H1 (cell line): ENCODE data around the gene CACFD1. TPM values are rescaled to one million over a fixed set of nuclear protein-coding genes. Genes with fewer than 3 reads are reported as not detected.

Source experiments
- CTCF ChIA-PET: fragments of 300-600 bp; sonication (Branson Sonifier 250); formaldehyde crosslinking; loops from one replicate; lab custom pipeline; 2021; ENCODE audit not compliant: partially characterized antibody; lab: Charles Lee
- POLR2A ChIA-PET: fragments of 300-600 bp; sonication (Branson Sonifier 250); formaldehyde crosslinking; loops from one replicate; lab custom pipeline; 2021; ENCODE audit warnings: inconsistent platforms; ENCODE audit not compliant: partially characterized antibody; lab: Charles Lee
- DNase-seq, 2 experiments: peaks; one replicate each; pipeline versions ENCODE4 v3.0.0 to v3.0.0-alpha.2; 2010 to 2022; ENCODE audit warnings: low spot score in 2 of 2, low read depth in 1 of 2, mixed read lengths in 1 of 2
- FAIRE-seq: peaks from 2 replicates; lab custom pipeline; 2011; peaks lifted over from hg19 to GRCh38; lab: Jason Lieb, UNC
- H2AFZ ChIP-seq: 2 replicates; pipeline ENCODE4 v1.8.1; 2012; ENCODE audit warnings: low read length, inconsistent platforms
- H2AK5ac ChIP-seq: 2 replicates; pipeline ENCODE4 v1.6.1; 2013; ENCODE audit warnings: low read depth, low read length
- H2BK120ac ChIP-seq: replicated peaks from 2 replicates; pipeline ENCODE3; 2013; ENCODE audit warnings: low read depth, low read length, inconsistent platforms
- H2BK12ac ChIP-seq: 2 replicates; pipeline ENCODE4 v1.6.1; 2013; ENCODE audit warnings: low read depth, low read length
- H2BK15ac ChIP-seq: 2 replicates; pipeline ENCODE4 v1.6.1; 2013; ENCODE audit warnings: low read length
- H2BK20ac ChIP-seq: 2 replicates; pipeline ENCODE4 v1.6.1; 2013; ENCODE audit warnings: low read length
- H2BK5ac ChIP-seq: 2 replicates; pipeline ENCODE4 v1.6.1; 2013; ENCODE audit warnings: low read depth, low read length
- H3K14ac ChIP-seq: 2 replicates; pipeline ENCODE4 v1.6.1; 2013; ENCODE audit warnings: inconsistent platforms; ENCODE audit not compliant: insufficient read length
- H3K18ac ChIP-seq: 2 replicates; pipeline ENCODE4 v1.6.1; 2013; ENCODE audit warnings: low read length; ENCODE audit errors: extremely low read depth
- H3K23ac ChIP-seq: 2 replicates; pipeline ENCODE4 v1.6.1; 2013; ENCODE audit warnings: inconsistent platforms; ENCODE audit not compliant: insufficient read length
- H3K23me2 ChIP-seq: 2 replicates; pipeline ENCODE4 v1.6.1; 2013; ENCODE audit warnings: low read depth, low read length
- H3K27ac ChIP-seq: 2 replicates; pipeline ENCODE4 v1.6.1; 2011; ENCODE audit warnings: low read depth, low read length, inconsistent platforms
- H3K27me3 ChIP-seq, 4 experiments: replicated peaks in 1 of 4; 1 replicate in 1 of 4; 2 replicates in 3 of 4; pipeline versions ENCODE4 v1.6.1 to v1.8.1; 2011 to 2013; ENCODE audit warnings: low read length in 3 of 4, mild to moderate bottlenecking in 3 of 4, inconsistent platforms in 2 of 4, mixed read lengths in 2 of 4, moderate library complexity in 1 of 4; ENCODE audit not compliant: control insufficient read depth in 3 of 4, insufficient read depth in 3 of 4; ENCODE audit errors: extremely low read depth in 1 of 4
- H3K36me3 ChIP-seq, 4 experiments: 2 replicates each; pipeline versions ENCODE4 v1.6.1 to v1.8.1; 2011 to 2013; ENCODE audit warnings: mild to moderate bottlenecking in 4 of 4, low read length in 3 of 4, moderate library complexity in 2 of 4, control low read depth in 1 of 4, inconsistent platforms in 1 of 4; ENCODE audit not compliant: insufficient read depth in 4 of 4, control insufficient read depth in 2 of 4
- H3K4ac ChIP-seq: replicated peaks from 2 replicates; pipeline ENCODE3; 2013; ENCODE audit warnings: low read length, low read depth, mixed read lengths, inconsistent platforms; ENCODE audit not compliant: insufficient read length
- H3K4me1 ChIP-seq, 4 experiments: replicated peaks in 1 of 4; 1 replicate in 1 of 4; 2 replicates in 3 of 4; pipeline versions ENCODE4 v1.6.1 to v1.8.1; 2011 to 2013; ENCODE audit warnings: low read length in 3 of 4, inconsistent platforms in 2 of 4, mixed read lengths in 1 of 4; ENCODE audit not compliant: insufficient read depth in 4 of 4, control insufficient read depth in 3 of 4
- H3K4me2 ChIP-seq, 2 experiments: 2 replicates each; pipeline versions ENCODE4 v1.6.1 to v1.8.1; 2011 to 2013; ENCODE audit warnings: low read depth in 2 of 2, low read length in 2 of 2, control low read depth in 1 of 2, inconsistent platforms in 1 of 2, mild to moderate bottlenecking in 1 of 2; ENCODE audit not compliant: insufficient read depth in 1 of 2
- H3K4me3 ChIP-seq, 4 experiments: fragments of 200-600, 300-600 bp in 1 of 4; sonication (generic), shearing (Covaris generic), sonication (Bioruptor Twin) in 1 of 4; 2 replicates each; pipeline versions ENCODE4 v1.5.1 to v1.8.1; 2011 to 2016; ENCODE audit warnings: low read length in 4 of 4, low read depth in 3 of 4, control low read depth in 2 of 4, inconsistent platforms in 2 of 4, mild to moderate bottlenecking in 2 of 4, mixed read lengths in 1 of 4, moderate library complexity in 1 of 4; ENCODE audit not compliant: insufficient read depth in 2 of 4; ENCODE audit errors: extremely low read depth in 1 of 4
- H3K56ac ChIP-seq: replicated peaks from 2 replicates; pipeline ENCODE3; 2013; ENCODE audit warnings: low read depth, mild to moderate bottlenecking, mixed read lengths, low read length, inconsistent platforms; ENCODE audit not compliant: insufficient read length
- H3K79me1 ChIP-seq: 2 replicates; pipeline ENCODE4 v1.6.1; 2013; ENCODE audit warnings: low read depth, low read length, control low read depth
- H3K79me2 ChIP-seq, 2 experiments: 2 replicates each; pipeline versions ENCODE4 v1.6.1 to v1.8.1; 2012 to 2013; ENCODE audit warnings: low read length in 2 of 2, mild to moderate bottlenecking in 2 of 2, inconsistent platforms in 1 of 2; ENCODE audit not compliant: insufficient read depth in 2 of 2, control insufficient read depth in 1 of 2
- H3K9ac ChIP-seq, 4 experiments: replicated peaks in 1 of 4; 1 replicate in 1 of 4; 2 replicates in 3 of 4; pipeline versions ENCODE4 v1.6.1 to v1.8.1; 2011 to 2013; ENCODE audit warnings: low read depth in 3 of 4, low read length in 3 of 4, control low read depth in 2 of 4, mild to moderate bottlenecking in 2 of 4, moderate library complexity in 2 of 4, inconsistent platforms in 1 of 4; ENCODE audit errors: extremely low read depth in 1 of 4
- H3K9me3 ChIP-seq, 2 experiments: 2 replicates each; pipeline versions ENCODE4 v1.6.1 to v1.8.1; 2012 to 2013; ENCODE audit warnings: mild to moderate bottlenecking in 2 of 2, moderate library complexity in 2 of 2, control low read depth in 1 of 2, inconsistent platforms in 1 of 2, low read depth in 1 of 2, low read length in 1 of 2, mixed read lengths in 1 of 2; ENCODE audit not compliant: insufficient read depth in 2 of 2
- H4K20me1 ChIP-seq, 2 experiments: replicated peaks in 1 of 2; 2 replicates each; pipeline versions ENCODE3 to v1.8.1; 2011 to 2013; ENCODE audit warnings: inconsistent platforms in 2 of 2, low read length in 2 of 2, mild to moderate bottlenecking in 1 of 2; ENCODE audit not compliant: insufficient read depth in 2 of 2, control insufficient read depth in 1 of 2
- H4K5ac ChIP-seq: 2 replicates; pipeline ENCODE4 v1.6.1; 2013; ENCODE audit warnings: low read length, low read depth, mixed read lengths, inconsistent platforms; ENCODE audit not compliant: insufficient read length
- H4K8ac ChIP-seq: 2 replicates; pipeline ENCODE4 v1.8.0; 2013; ENCODE audit warnings: mild to moderate bottlenecking, moderate library complexity, low read length, inconsistent platforms; ENCODE audit not compliant: insufficient read depth; ENCODE audit errors: extremely low read depth
- H4K91ac ChIP-seq: replicated peaks from 2 replicates; pipeline ENCODE3; 2013; ENCODE audit warnings: low read length, mixed read lengths, inconsistent platforms; ENCODE audit not compliant: insufficient read length
- BCL11A ChIP-seq, 2 experiments: IDR thresholded peaks; one replicate each; pipeline ENCODE4 v1.6.1; 2011; ENCODE audit warnings: low read depth in 2 of 2, low read length in 2 of 2, mild to moderate bottlenecking in 2 of 2
- EGR1 ChIP-seq: IDR thresholded peaks from 2 replicates; pipeline ENCODE4 v1.6.1; 2011; ENCODE audit warnings: low read depth, low read length, borderline replicate concordance
- PHF8 ChIP-seq: fragments of 200-600 bp; sonication (generic); conservative IDR thresholded peaks from 2 replicates; pipeline ENCODE4 v1.7.1; 2012; ENCODE audit warnings: low read depth, mild to moderate bottlenecking, inconsistent platforms, low read length, moderate library complexity
- POU5F1 ChIP-seq: IDR thresholded peaks from 2 replicates; pipeline ENCODE4 v1.6.1; 2011; ENCODE audit warnings: low read depth, mild to moderate bottlenecking, low read length, moderate library complexity
- SIN3A ChIP-seq, 2 experiments: IDR thresholded peaks in 1 of 2; conservative IDR thresholded peaks in 1 of 2; 2 replicates each; pipeline ENCODE4 v1.6.1; 2011 to 2012; ENCODE audit warnings: low read length in 2 of 2, improper control_type of control experiment in 1 of 2, low read depth in 1 of 2, mild to moderate bottlenecking in 1 of 2
- SIRT6 ChIP-seq: IDR thresholded peaks from one replicate; pipeline ENCODE4 v1.7.1; 2012; ENCODE audit warnings: low read length, inconsistent platforms
- SIX5 ChIP-seq: IDR thresholded peaks from 2 replicates; pipeline ENCODE4 v1.6.1; 2011; ENCODE audit warnings: mild to moderate bottlenecking, low read depth, low read length
- TAF1 ChIP-seq: IDR thresholded peaks from 2 replicates; pipeline ENCODE4 v1.6.1; 2011; ENCODE audit warnings: mild to moderate bottlenecking, low read depth, low read length
- TBP ChIP-seq: IDR thresholded peaks from 2 replicates; pipeline ENCODE4 v1.6.1; 2011; ENCODE audit warnings: low read depth, low read length, improper control_type of control experiment
- YY1 ChIP-seq: IDR thresholded peaks from 2 replicates; pipeline ENCODE4 v1.6.1; 2011; ENCODE audit warnings: low read depth, mild to moderate bottlenecking, low read length
- WGBS, 2 experiments: shearing (Covaris generic) in 1 of 2; methylation state at CpG; one replicate each; pipeline versions ENCODE4 v1.1.6 to v1.1.7; 2013 to 2015; ENCODE audit warnings: low lambda C conversion rate in 2 of 2, mixed read lengths in 2 of 2, inconsistent platforms in 1 of 2, low coverage in 1 of 2, missing lambda C conversion rate in 1 of 2; ENCODE audit not compliant: insufficient replicate concordance in 2 of 2, insufficient coverage in 1 of 2, insufficient read length in 1 of 2; ENCODE audit errors: extremely low coverage in 1 of 2, missing lambda C conversion rate in 1 of 2; 5-methylcytosine and 5-hydroxymethylcytosine counted together
- polyA plus RNA-seq, 7 experiments: library from polyadenylated mRNA; depleted of rRNA in 3 of 7; stranded (reverse) in 5 of 7; unstranded in 2 of 7; fragments of >200 nt in 5 of 7; fragments of 200-250 nt in 2 of 7; gene quantifications; 1 replicate in 5 of 7; 2 replicates in 1 of 7; 4 replicates in 1 of 7; pipeline versions ENCODE4 v1.2.1 to v1.2.3, GENCODE V29; 2011 to 2013; ENCODE audit warnings: missing spikeins in 2 of 7, mixed read lengths in 2 of 7
- total RNA-seq: library from RNA; stranded (reverse); fragmentation: NEBNext Ultra II Directional; extraction: Animal tissue kit (Norgen Biotek cat#: 25700); gene quantifications from 2 replicates; pipeline ENCODE4 v1.2.1, GENCODE V29; 2021
- TF ChIP-seq, protein P1 (sequence below), 3 experiments: IDR thresholded peaks; 1 replicate in 2 of 3; 2 replicates in 1 of 3; pipeline versions ENCODE4 v1.5.1 to v1.6.1; 2011; ENCODE audit warnings: low read length in 3 of 3, mild to moderate bottlenecking in 3 of 3, inconsistent platforms in 2 of 3, low read depth in 1 of 3, moderate library complexity in 1 of 3; ENCODE audit not compliant: insufficient read depth in 1 of 3; ENCODE audit errors: control extremely low read depth in 1 of 3

Gene CACFD1
- total and polyA plus RNA-seq, 2 of the 8 experiments (the other 6 are each of a cell fraction or from before 2014, with no cell fraction given), result 13.4 to 15.5 TPM

DNA sequence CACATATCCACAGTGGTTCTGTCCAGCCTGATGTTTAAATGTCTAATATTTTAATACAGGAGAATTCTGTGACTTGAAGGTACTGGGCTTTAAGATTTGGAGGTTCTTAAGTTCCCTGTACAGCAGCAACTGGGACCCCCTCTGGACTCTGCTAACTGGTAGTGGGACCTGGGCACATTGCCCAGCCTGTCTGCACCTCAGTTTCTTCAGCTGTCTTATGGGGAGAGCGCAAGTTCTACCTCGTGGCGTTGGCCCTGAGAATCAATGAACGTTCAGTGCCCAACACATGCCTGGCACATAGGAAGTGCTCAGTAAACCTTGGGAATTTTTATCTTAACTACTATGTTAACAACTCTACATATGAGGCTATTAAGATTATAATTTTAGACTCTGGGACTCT, 17.7 kb downstream of the CACFD1 start:
- Histone ChIP-seq H3K4me2 (peak overlapping the region; percentile 89 to 95; a peak in 2 of 4 replicates), H2BK12ac (no peak overlapping the region)
- WGBS, 2 experiments, result 89% methylated on average over 4 of the region's 4 CpGs; no CpG with 5 or more reads in 1 of the 2 experiments
- TF ChIP-seq SIX5 (no peak), SIRT6 (no peak), EGR1 (no peak), TBP (no peak), TAF1 (no peak), POU5F1 (no peak), SIN3A (conservative IDR thresholded peaks at IDR 0.05 in 1 of 2, IDR thresholded peaks at IDR 0.05 in 1 of 2; ENCODE audit: low read depth in 1 of 2, low read length in 2 of 2) (no peak), BCL11A (IDR thresholded peaks at IDR 0.05; ENCODE audit: low read depth in 2 of 2, low read length in 2 of 2) (no peak), YY1 (no peak), PHF8 (no peak)
- TF ChIP-seq, protein P1, sequence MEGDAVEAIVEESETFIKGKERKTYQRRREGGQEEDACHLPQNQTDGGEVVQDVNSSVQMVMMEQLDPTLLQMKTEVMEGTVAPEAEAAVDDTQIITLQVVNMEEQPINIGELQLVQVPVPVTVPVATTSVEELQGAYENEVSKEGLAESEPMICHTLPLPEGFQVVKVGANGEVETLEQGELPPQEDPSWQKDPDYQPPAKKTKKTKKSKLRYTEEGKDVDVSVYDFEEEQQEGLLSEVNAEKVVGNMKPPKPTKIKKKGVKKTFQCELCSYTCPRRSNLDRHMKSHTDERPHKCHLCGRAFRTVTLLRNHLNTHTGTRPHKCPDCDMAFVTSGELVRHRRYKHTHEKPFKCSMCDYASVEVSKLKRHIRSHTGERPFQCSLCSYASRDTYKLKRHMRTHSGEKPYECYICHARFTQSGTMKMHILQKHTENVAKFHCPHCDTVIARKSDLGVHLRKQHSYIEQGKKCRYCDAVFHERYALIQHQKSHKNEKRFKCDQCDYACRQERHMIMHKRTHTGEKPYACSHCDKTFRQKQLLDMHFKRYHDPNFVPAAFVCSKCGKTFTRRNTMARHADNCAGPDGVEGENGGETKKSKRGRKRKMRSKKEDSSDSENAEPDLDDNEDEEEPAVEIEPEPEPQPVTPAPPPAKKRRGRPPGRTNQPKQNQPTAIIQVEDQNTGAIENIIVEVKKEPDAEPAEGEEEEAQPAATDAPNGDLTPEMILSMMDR (IDR thresholded peaks at IDR 0.05; ENCODE audit: control extremely low read depth in 1 of 3, insufficient read depth in 1 of 3, low read depth in 1 of 3, low read length in 3 of 3), result no peak

More for the DNA sequence above, 17.7 kb downstream of the CACFD1 start:
- no peak overlapping the region for H4K91ac ChIP-seq
- H3K14ac ChIP-seq, result no peak overlapping the region
- H4K8ac ChIP-seq, result no peak overlapping the region
- no peak overlapping the region for H3K9ac ChIP-seq
- no peak overlapping the region for H4K5ac ChIP-seq
- no peak overlapping the region for H3K18ac ChIP-seq
- no peak overlapping the region for H3K27ac ChIP-seq
- H2AFZ ChIP-seq, result no peak overlapping the region
- H3K56ac ChIP-seq, result no peak overlapping the region
- ChIA-PET POLR2A (interaction anchor here (1.5 to 3.4 kb wide), 4 partner anchors 9 to 18 kb away, joined by 5 to 19 read pairs (median 10); partner anchors contain the start of gene CACFD1), CTCF (interaction anchor here (0.5 to 3.4 kb wide), 9 partner anchors 9 to 1861 kb away, joined by 3 to 13 read pairs (median 3); no protein-coding TSS in a partner anchor)
- no peak overlapping the region for H3K23ac ChIP-seq
- H4K20me1 ChIP-seq, result peaks cover 3 to 21% of the 10 kb centered on the region in 2 experiments
- H3K79me2 ChIP-seq, result peaks cover 0 to 6% of the 10 kb centered on the region in 2 experiments; a peak in 1 of 4 replicates
- no peak overlapping the region for H3K4ac ChIP-seq
- DNase-seq, result no peak
- H3K4me1 ChIP-seq, result peaks cover 0 to 7% (median 4%) of the 10 kb centered on the region in 4 experiments; a peak in 6 of 7 replicates
- no peak overlapping the region for H2BK120ac ChIP-seq
- no peak overlapping the region for H2BK20ac ChIP-seq
- peaks cover 6% of the 10 kb centered on the region; the same call in 1 of the 2 replicates for H3K23me2 ChIP-seq
- peak overlapping the region in 1 of 4 experiments; percentile 81; a peak in 1 of 8 replicates for H3K4me3 ChIP-seq
- peaks cover 2% of the 10 kb centered on the region; the same call in 1 of the 2 replicates for H3K79me1 ChIP-seq
- no peak overlapping the region for H2BK5ac ChIP-seq
- no peak overlapping the region for H2BK15ac ChIP-seq
- H3K9me3 ChIP-seq, result no peaks in the 10 kb centered on the region
- no peak for FAIRE-seq
- peaks cover 0 to 26% (median 6%) of the 10 kb centered on the region in 4 experiments; a peak in 5 of 8 replicates for H3K36me3 ChIP-seq
- no peak overlapping the region for H2AK5ac ChIP-seq
- peaks cover 0 to 4% (median 0%) of the 10 kb centered on the region in 4 experiments; a peak in 1 of 7 replicates for H3K27me3 ChIP-seq
